ENCODE results near the gene ZFP36L1.

GRCh38 chr14:68820536-68820935 lies 27.7 kb upstream of the ZFP36L1 start:
- TF ChIP-seq CTCF (IDR thresholded peaks at IDR 0.05) (no peak), POLR2A (IDR thresholded peaks at IDR 0.05) (no peak)
